Fibroblast of mammary gland (primary cell): ENCODE measurements around the gene ANKRD16.

Source experiments
- DNase-seq: peaks from one replicate; pipeline ENCODE4 v3.0.0-alpha.2; 2010; ENCODE audit warnings: low read depth
- H3K4me3 ChIP-seq: 2 replicates; pipeline ENCODE4 v1.5.1; 2011; ENCODE audit warnings: low read depth, mild to moderate bottlenecking, low read length, moderate library complexity; ENCODE audit not compliant: control insufficient read depth
- TF ChIP-seq, protein P1 (sequence below): conservative IDR thresholded peaks from 2 replicates; pipeline ENCODE4 v1.5.1; 2011; ENCODE audit warnings: low read depth, low read length, inconsistent platforms; ENCODE audit not compliant: control insufficient read depth, insufficient read depth

Gene ANKRD16

DNA sequence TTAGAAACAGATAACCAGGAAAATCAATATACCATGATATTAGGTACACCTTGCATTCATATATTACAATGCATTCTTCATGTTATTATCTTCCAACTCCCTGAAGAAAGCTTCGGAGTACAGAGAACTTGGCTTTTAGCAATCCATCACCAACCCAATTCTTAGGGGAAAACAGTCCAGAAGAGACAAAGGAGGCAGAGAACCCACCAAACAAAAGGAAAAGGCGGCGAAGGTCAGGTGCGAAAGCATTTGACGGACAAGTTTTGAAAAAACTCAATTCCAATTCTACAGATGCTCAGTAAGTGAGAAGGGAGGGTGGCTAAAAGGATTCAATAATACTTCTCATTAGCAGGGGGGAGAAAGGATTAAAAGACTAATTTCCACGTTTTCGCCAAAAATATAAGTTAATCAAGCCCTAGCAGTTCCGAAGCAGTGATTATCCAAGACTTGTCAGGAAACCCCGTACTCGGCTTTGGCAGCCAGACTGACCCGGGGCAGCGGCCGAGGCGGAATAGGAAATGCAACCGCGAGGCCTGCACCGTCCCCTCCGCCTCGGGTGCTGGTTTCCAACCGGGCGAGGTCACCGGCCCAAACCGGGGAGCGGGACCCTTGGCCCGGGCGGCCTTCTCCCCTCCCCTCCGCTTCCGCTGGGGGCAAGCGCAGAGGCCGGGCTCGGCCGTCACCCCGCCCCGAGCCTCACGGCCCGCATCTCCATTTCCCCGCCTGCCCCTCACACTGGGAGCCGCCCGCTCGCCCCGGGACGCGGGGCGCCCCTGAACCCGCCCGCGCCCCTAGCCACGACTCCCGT is 77.2 kb downstream of the ANKRD16 start:
- no peak for DNase-seq
- TF ChIP-seq, protein P1, sequence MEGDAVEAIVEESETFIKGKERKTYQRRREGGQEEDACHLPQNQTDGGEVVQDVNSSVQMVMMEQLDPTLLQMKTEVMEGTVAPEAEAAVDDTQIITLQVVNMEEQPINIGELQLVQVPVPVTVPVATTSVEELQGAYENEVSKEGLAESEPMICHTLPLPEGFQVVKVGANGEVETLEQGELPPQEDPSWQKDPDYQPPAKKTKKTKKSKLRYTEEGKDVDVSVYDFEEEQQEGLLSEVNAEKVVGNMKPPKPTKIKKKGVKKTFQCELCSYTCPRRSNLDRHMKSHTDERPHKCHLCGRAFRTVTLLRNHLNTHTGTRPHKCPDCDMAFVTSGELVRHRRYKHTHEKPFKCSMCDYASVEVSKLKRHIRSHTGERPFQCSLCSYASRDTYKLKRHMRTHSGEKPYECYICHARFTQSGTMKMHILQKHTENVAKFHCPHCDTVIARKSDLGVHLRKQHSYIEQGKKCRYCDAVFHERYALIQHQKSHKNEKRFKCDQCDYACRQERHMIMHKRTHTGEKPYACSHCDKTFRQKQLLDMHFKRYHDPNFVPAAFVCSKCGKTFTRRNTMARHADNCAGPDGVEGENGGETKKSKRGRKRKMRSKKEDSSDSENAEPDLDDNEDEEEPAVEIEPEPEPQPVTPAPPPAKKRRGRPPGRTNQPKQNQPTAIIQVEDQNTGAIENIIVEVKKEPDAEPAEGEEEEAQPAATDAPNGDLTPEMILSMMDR, result no peak
- H3K4me3 ChIP-seq, result peak overlapping the region; percentile 64
